ENCODE measurements around the gene INPP4B. TPM values are rescaled to one million over a fixed set of nuclear protein-coding genes. Genes with fewer than 3 reads are reported as not detected.

Gene INPP4B
- total RNA-seq, 2 experiments from 2014 or later = not detected

DNA sequence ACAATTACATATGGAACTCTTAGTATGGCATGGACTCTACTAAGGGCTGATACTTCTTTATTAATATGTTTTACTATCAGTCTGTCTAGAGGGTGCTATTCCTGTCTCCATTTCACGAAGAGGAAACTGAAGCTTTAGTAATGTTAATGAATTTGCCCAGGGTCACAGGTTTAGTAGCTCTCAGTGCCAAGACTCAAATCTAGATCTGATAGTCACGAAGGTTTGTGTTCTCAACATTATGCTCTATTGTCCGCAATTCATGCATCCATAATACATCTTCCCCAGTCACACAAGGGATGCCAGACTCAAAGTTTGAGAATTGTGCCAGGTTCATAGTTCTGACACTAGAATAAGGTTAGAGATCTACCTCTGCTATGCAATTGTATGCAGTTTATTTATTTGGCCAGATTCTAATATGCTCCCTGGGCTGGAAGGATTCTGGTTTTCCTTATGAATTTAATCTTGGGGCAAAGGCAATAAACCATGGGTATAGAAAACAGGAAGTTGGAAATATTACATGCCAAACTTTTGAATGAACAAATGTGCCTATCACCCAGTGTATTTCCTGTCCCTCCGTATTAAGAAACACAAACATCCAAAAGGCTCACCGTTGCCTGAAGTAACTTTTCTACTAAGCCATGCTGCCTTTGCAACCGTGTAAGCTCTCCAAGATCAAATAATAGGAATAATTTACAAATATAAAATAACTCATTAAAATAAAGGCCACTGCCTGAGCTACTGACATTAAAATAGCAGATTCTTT lies 478.5 kb downstream of the INPP4B start:
- no peak overlapping the region for H3K4me2 ChIP-seq (ENCODE audit: low read length)
- ChIA-PET CTCF (ENCODE audit: unreplicated experiment) (no interaction called here), POLR2A (interaction anchor here (0.7 kb wide), 1 partner anchor 1367 kb away, joined by 3 read pairs; no protein-coding TSS in a partner anchor)
- no peak overlapping the region for H3K27ac ChIP-seq (ENCODE audit: low read depth, low read length, poor library complexity, severe bottlenecking)
- no TSS peak for BruUV-seq (replicated peaks)
- no peak overlapping the region for H3K4me3 ChIP-seq (ENCODE audit: low read depth, low read length, poor library complexity, severe bottlenecking)
- H4K20me1 ChIP-seq (ENCODE audit: insufficient read depth, low read length) = no peaks in the 10 kb centered on the region
- H3K79me2 ChIP-seq (ENCODE audit: insufficient read depth, low read depth, low read length) = no peaks in the 10 kb centered on the region
- no peaks in the 10 kb centered on the region for H3K9me3 ChIP-seq (ENCODE audit: low read length)
- DNase-seq (ENCODE audit: low spot score) = no peak
- H3K36me3 ChIP-seq (ENCODE audit: insufficient read depth, low read length) = no peaks in the 10 kb centered on the region
- H2AFZ ChIP-seq (ENCODE audit: low read length) = no peak overlapping the region
- no peaks in the 10 kb centered on the region for H3K9me2 ChIP-seq (ENCODE audit: insufficient read depth, low read length)
- intact Hi-C loops (cut with micrococcal nuclease; ENCODE audit: unreplicated experiment) = no loop called here
- H3K4me1 ChIP-seq (ENCODE audit: insufficient read depth, low read length, poor library complexity, severe bottlenecking) = no peaks in the 10 kb centered on the region
- TF ChIP-seq EZH2phosphoT487 (IDR thresholded peaks at IDR 0.05; ENCODE audit: borderline replicate concordance, low read depth, low read length) = no peak
- TF ChIP-seq, protein P1, sequence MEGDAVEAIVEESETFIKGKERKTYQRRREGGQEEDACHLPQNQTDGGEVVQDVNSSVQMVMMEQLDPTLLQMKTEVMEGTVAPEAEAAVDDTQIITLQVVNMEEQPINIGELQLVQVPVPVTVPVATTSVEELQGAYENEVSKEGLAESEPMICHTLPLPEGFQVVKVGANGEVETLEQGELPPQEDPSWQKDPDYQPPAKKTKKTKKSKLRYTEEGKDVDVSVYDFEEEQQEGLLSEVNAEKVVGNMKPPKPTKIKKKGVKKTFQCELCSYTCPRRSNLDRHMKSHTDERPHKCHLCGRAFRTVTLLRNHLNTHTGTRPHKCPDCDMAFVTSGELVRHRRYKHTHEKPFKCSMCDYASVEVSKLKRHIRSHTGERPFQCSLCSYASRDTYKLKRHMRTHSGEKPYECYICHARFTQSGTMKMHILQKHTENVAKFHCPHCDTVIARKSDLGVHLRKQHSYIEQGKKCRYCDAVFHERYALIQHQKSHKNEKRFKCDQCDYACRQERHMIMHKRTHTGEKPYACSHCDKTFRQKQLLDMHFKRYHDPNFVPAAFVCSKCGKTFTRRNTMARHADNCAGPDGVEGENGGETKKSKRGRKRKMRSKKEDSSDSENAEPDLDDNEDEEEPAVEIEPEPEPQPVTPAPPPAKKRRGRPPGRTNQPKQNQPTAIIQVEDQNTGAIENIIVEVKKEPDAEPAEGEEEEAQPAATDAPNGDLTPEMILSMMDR (conservative IDR thresholded peaks at IDR 0.05; ENCODE audit: low read length) = no peak

DNA sequence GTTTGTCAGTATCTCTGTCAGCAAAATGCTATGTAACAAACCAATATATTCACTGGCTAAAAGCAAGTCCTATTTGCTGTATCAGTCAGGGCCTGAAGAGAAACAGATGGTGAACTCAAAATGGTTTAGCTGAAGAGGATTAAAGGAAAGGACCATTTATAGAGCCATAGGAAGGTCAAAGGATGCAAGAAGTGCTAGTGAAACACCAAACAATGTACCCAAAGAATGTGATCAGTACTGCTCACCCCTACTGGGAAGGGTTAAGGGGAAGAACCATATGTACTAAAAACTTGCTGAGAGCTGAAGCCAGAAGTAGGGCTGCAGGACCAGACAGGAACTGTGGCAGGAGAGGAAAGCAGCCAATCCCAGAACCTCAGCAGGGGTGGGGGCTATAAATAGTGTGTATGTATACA lies 479.3 kb downstream of the INPP4B start:
- Histone ChIP-seq H3K9me2 (ENCODE audit: insufficient read depth, low read length) (no peaks in the 10 kb centered on the region), H3K9me3 (ENCODE audit: low read length) (no peaks in the 10 kb centered on the region), H4K20me1 (ENCODE audit: insufficient read depth, low read length) (no peaks in the 10 kb centered on the region), H3K4me1 (ENCODE audit: insufficient read depth, low read length, poor library complexity, severe bottlenecking) (no peaks in the 10 kb centered on the region), H3K27ac (ENCODE audit: low read depth, low read length, poor library complexity, severe bottlenecking) (no peak overlapping the region), H3K4me2 (ENCODE audit: low read length) (no peak overlapping the region), H3K79me2 (ENCODE audit: insufficient read depth, low read depth, low read length) (no peaks in the 10 kb centered on the region), H3K4me3 (ENCODE audit: low read depth, low read length, poor library complexity, severe bottlenecking) (no peak overlapping the region), H3K36me3 (ENCODE audit: insufficient read depth, low read length) (no peaks in the 10 kb centered on the region), H2AFZ (ENCODE audit: low read length) (no peak overlapping the region)
- no peak for DNase-seq (ENCODE audit: low spot score)
- no TSS peak for BruUV-seq (replicated peaks)
- intact Hi-C loops (cut with micrococcal nuclease; ENCODE audit: unreplicated experiment) = no loop called here
- TF ChIP-seq, protein P1 (conservative IDR thresholded peaks at IDR 0.05; ENCODE audit: low read length) = no peak
- no peak for TF ChIP-seq EZH2phosphoT487 (IDR thresholded peaks at IDR 0.05; ENCODE audit: borderline replicate concordance, low read depth, low read length)
- POLR2A ChIA-PET = interaction anchor here (0.5 kb wide), 1 partner anchor 60 kb away, joined by 3 read pairs; no protein-coding TSS in a partner anchor
- CTCF ChIA-PET (ENCODE audit: unreplicated experiment) = no interaction called here

DNA sequence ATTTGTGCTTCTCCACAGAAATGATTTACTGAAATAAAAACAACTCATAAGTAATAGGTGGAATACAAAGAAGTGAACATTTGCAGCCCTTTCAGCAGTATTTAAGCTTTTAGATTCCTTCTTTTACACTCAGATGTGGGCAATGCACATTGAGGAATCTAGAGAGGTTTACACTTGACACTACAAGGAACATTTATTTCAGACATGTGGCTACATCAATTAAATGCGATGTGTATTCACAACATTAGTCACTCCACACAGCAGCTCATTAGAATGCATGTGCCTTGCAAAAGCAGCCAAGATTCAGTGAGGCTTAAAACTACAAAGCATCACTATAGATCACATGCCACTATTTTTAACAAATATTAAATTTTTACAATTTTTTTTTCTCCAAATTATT lies 480.7 kb downstream of the INPP4B start:
- Histone ChIP-seq H3K36me3 (ENCODE audit: insufficient read depth, low read length) (no peaks in the 10 kb centered on the region), H3K9me2 (ENCODE audit: insufficient read depth, low read length) (no peaks in the 10 kb centered on the region), H3K27ac (ENCODE audit: low read depth, low read length, poor library complexity, severe bottlenecking) (no peak overlapping the region), H2AFZ (ENCODE audit: low read length) (no peak overlapping the region), H3K79me2 (ENCODE audit: insufficient read depth, low read depth, low read length) (no peaks in the 10 kb centered on the region), H4K20me1 (ENCODE audit: insufficient read depth, low read length) (no peaks in the 10 kb centered on the region), H3K9me3 (ENCODE audit: low read length) (no peaks in the 10 kb centered on the region), H3K4me2 (ENCODE audit: low read length) (no peak overlapping the region), H3K4me3 (ENCODE audit: low read depth, low read length, poor library complexity, severe bottlenecking) (no peak overlapping the region), H3K4me1 (ENCODE audit: insufficient read depth, low read length, poor library complexity, severe bottlenecking) (no peaks in the 10 kb centered on the region)
- intact Hi-C loops (cut with micrococcal nuclease; ENCODE audit: unreplicated experiment) = no loop called here
- ChIA-PET POLR2A (interaction anchor here (0.7 kb wide), 1 partner anchor 203 kb away, joined by 3 read pairs; no protein-coding TSS in a partner anchor), CTCF (ENCODE audit: unreplicated experiment) (no interaction called here)
- DNase-seq (ENCODE audit: low spot score) = no peak
- BruUV-seq (replicated peaks) = no TSS peak
- TF ChIP-seq, protein P1 (conservative IDR thresholded peaks at IDR 0.05; ENCODE audit: low read length) = no peak
- no peak for TF ChIP-seq EZH2phosphoT487 (IDR thresholded peaks at IDR 0.05; ENCODE audit: borderline replicate concordance, low read depth, low read length)
